ENCODE data around the gene KLC1. TPM values are rescaled to one million over a fixed set of nuclear protein-coding genes. Genes with fewer than 3 reads are reported as not detected.

The KLC1 gene
- total RNA-seq, 2 experiments from 2014 or later = 97.5 to 101 TPM

GRCh38 chr14:103662591-103662990 is 33.6 kb downstream of the KLC1 start:
- CTCF ChIA-PET = interaction anchor here (1.4 kb wide), 1 partner anchor 18 kb away, joined by 3 read pairs; no protein-coding TSS in a partner anchor
- intact Hi-C loops (cut with micrococcal nuclease) = no loop called here
- Mint-ChIP-seq H3K9me3 (no peaks in the 10 kb centered on the region), H3K27ac (no peak overlapping the region), H3K4me1 (ENCODE audit: low read depth) (no peaks in the 10 kb centered on the region), H3K4me3 (no peak overlapping the region), H3K36me3 (ENCODE audit: low read depth) (peaks cover 22% of the 10 kb centered on the region), H3K27me3 (no peaks in the 10 kb centered on the region)
- ATAC-seq (no peak), DNase-seq (no peak)
- POLR2A ChIA-PET = no interaction called here
- TF ChIP-seq, protein P1, sequence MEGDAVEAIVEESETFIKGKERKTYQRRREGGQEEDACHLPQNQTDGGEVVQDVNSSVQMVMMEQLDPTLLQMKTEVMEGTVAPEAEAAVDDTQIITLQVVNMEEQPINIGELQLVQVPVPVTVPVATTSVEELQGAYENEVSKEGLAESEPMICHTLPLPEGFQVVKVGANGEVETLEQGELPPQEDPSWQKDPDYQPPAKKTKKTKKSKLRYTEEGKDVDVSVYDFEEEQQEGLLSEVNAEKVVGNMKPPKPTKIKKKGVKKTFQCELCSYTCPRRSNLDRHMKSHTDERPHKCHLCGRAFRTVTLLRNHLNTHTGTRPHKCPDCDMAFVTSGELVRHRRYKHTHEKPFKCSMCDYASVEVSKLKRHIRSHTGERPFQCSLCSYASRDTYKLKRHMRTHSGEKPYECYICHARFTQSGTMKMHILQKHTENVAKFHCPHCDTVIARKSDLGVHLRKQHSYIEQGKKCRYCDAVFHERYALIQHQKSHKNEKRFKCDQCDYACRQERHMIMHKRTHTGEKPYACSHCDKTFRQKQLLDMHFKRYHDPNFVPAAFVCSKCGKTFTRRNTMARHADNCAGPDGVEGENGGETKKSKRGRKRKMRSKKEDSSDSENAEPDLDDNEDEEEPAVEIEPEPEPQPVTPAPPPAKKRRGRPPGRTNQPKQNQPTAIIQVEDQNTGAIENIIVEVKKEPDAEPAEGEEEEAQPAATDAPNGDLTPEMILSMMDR (IDR thresholded peaks at IDR 0.05) = no peak

- no peaks in the 10 kb centered on the region for H3K27me3 Mint-ChIP-seq
- no peak for ATAC-seq
- H3K36me3 Mint-ChIP-seq (ENCODE audit: low read depth) = peaks cover 24% of the 10 kb centered on the region
- no peaks in the 10 kb centered on the region for H3K9me3 Mint-ChIP-seq
- POLR2A ChIA-PET = no interaction called here
- peak overlapping the region; percentile 8 for H3K27ac Mint-ChIP-seq
- CTCF ChIA-PET = interaction anchor here (1.4 kb wide), 1 partner anchor 17 kb away, joined by 3 read pairs; no protein-coding TSS in a partner anchor
- no peak for DNase-seq
- intact Hi-C loops (cut with micrococcal nuclease) = no loop called here
- no peak overlapping the region for H3K4me3 Mint-ChIP-seq
- TF ChIP-seq, protein P1 (IDR thresholded peaks at IDR 0.05) = no peak
- no peaks in the 10 kb centered on the region for H3K4me1 Mint-ChIP-seq (ENCODE audit: low read depth)
These were observed 34.5 kb downstream of the KLC1 start for GRCh38 chr14:103663506-103663905.

- intact Hi-C loops (cut with micrococcal nuclease) = no loop called here
- DNase-seq (no peak), ATAC-seq (no peak)
- Mint-ChIP-seq H3K36me3 (ENCODE audit: low read depth) (peaks cover 34% of the 10 kb centered on the region), H3K4me1 (ENCODE audit: low read depth) (no peaks in the 10 kb centered on the region), H3K27ac (no peak overlapping the region), H3K27me3 (no peaks in the 10 kb centered on the region), H3K4me3 (no peak overlapping the region), H3K9me3 (no peaks in the 10 kb centered on the region)
- ChIA-PET CTCF (interaction anchor here (0.8 to 1.2 kb wide), 3 partner anchors 12 to 233 kb away, joined by 3 to 4 read pairs (median 3); no protein-coding TSS in a partner anchor), POLR2A (no interaction called here)
- TF ChIP-seq, protein P1 (IDR thresholded peaks at IDR 0.05) = no peak
These were observed 38.7 kb downstream of the KLC1 start for GRCh38 chr14:103667671-103668070.

- Mint-ChIP-seq H3K36me3 (ENCODE audit: low read depth) (peaks cover 37% of the 10 kb centered on the region), H3K9me3 (no peaks in the 10 kb centered on the region), H3K4me3 (no peak overlapping the region), H3K27me3 (no peaks in the 10 kb centered on the region), H3K27ac (no peak overlapping the region), H3K4me1 (ENCODE audit: low read depth) (no peaks in the 10 kb centered on the region)
- ATAC-seq (no peak), DNase-seq (no peak)
- TF ChIP-seq, protein P1 (IDR thresholded peaks at IDR 0.05) = no peak
- CTCF ChIA-PET = interaction anchor here (0.8 kb wide), 1 partner anchor 42 kb away, joined by 3 read pairs; no protein-coding TSS in a partner anchor
- intact Hi-C loops (cut with micrococcal nuclease) = no loop called here
- POLR2A ChIA-PET = no interaction called here
These were observed 39.1 kb downstream of the KLC1 start for GRCh38 chr14:103668117-103668516.

GRCh38 chr14:103669370-103669769 is 40.4 kb downstream of the KLC1 start:
- no peaks in the 10 kb centered on the region for H3K4me1 Mint-ChIP-seq (ENCODE audit: low read depth)
- POLR2A ChIA-PET = no interaction called here
- intact Hi-C loops (cut with micrococcal nuclease) = no loop called here

More at GRCh38 chr14:103669370-103669769, 40.4 kb downstream of the KLC1 start:
- Mint-ChIP-seq H3K9me3 (no peaks in the 10 kb centered on the region), H3K4me3 (no peak overlapping the region), H3K36me3 (ENCODE audit: low read depth) (peaks cover 36% of the 10 kb centered on the region), H3K27me3 (no peaks in the 10 kb centered on the region), H3K27ac (no peak overlapping the region)
- CTCF ChIA-PET = no interaction called here
- DNase-seq (no peak), ATAC-seq (no peak)
- TF ChIP-seq, protein P1 (IDR thresholded peaks at IDR 0.05) = no peak
